Type B pancreatic cell (in vitro differentiated cells): ENCODE data around the gene DDX1. TPM values are rescaled to one million over a fixed set of nuclear protein-coding genes. Genes with fewer than 3 reads are reported as not detected.

Experiments
- DNase-seq: peaks from one replicate; pipeline ENCODE4 v3.0.0; 2021; ENCODE audit warnings: mixed read lengths; ENCODE audit not compliant: unreplicated experiment; ENCODE audit errors: extremely low spot score
- H3K27ac Mint-ChIP-seq: 2 replicates; pipeline ENCODE4 v1.8.0; 2021; ENCODE audit warnings: mild to moderate bottlenecking, mixed read lengths
- H3K27me3 Mint-ChIP-seq: 2 replicates; pipeline ENCODE4 v1.8.0; 2021; ENCODE audit warnings: mixed read lengths
- H3K36me3 Mint-ChIP-seq: 2 replicates; pipeline ENCODE4 v1.8.0; 2021; ENCODE audit warnings: mixed read lengths
- H3K4me1 Mint-ChIP-seq: one replicate; pipeline ENCODE4 v1.8.0; 2021; ENCODE audit warnings: mixed read lengths; ENCODE audit not compliant: unreplicated experiment
- H3K4me3 Mint-ChIP-seq: 2 replicates; pipeline ENCODE4 v1.8.0; 2021; ENCODE audit warnings: mild to moderate bottlenecking, mixed read lengths
- H3K9me3 Mint-ChIP-seq: 2 replicates; pipeline ENCODE4 v1.8.0; 2021; ENCODE audit warnings: mixed read lengths
- total RNA-seq: library from RNA; stranded (reverse); gene quantifications from 2 replicates; pipeline ENCODE4 v1.2.1, GENCODE V29; 2021; ENCODE audit warnings: low replicate concordance
- TF ChIP-seq, protein P1 (sequence below): fragments of 200-600 bp; sonication (generic); conservative IDR thresholded peaks from 2 replicates; pipeline ENCODE4 v1.5.0; 2021; ENCODE audit warnings: antibody characterized with exemption, mild to moderate bottlenecking

Gene DDX1
- total RNA-seq, 1 donor from 2014 or later, result 111 TPM

DNA sequence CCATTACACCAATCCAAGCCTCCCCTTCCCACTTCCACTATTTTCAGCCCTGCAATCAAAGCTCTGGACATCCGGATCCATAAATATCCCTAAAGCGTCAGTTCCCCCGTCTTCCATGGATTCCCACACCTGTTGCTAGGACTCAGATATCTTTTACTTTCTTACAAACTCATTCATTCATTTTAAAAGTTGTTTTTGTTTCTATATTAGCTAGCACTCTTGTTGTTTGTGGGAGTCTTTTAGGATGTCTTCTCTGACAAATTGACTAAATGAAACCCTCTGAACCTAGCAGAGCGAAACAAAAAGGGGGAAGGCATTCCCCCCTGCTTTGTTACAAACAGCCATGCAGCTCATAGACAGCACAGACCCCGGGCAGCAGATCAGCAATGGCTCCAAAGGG, 21.6 kb upstream of the DDX1 start:
- peak overlapping the region; percentile 19 for H3K4me3 Mint-ChIP-seq
- TF ChIP-seq, protein P1, sequence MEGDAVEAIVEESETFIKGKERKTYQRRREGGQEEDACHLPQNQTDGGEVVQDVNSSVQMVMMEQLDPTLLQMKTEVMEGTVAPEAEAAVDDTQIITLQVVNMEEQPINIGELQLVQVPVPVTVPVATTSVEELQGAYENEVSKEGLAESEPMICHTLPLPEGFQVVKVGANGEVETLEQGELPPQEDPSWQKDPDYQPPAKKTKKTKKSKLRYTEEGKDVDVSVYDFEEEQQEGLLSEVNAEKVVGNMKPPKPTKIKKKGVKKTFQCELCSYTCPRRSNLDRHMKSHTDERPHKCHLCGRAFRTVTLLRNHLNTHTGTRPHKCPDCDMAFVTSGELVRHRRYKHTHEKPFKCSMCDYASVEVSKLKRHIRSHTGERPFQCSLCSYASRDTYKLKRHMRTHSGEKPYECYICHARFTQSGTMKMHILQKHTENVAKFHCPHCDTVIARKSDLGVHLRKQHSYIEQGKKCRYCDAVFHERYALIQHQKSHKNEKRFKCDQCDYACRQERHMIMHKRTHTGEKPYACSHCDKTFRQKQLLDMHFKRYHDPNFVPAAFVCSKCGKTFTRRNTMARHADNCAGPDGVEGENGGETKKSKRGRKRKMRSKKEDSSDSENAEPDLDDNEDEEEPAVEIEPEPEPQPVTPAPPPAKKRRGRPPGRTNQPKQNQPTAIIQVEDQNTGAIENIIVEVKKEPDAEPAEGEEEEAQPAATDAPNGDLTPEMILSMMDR, result no peak
- H3K4me1 Mint-ChIP-seq, result peaks cover 9% of the 10 kb centered on the region
- H3K27me3 Mint-ChIP-seq, result no peaks in the 10 kb centered on the region
- DNase-seq, result no peak
- H3K27ac Mint-ChIP-seq, result no peak overlapping the region
- no peaks in the 10 kb centered on the region for H3K9me3 Mint-ChIP-seq
- H3K36me3 Mint-ChIP-seq, result no peaks in the 10 kb centered on the region

DNA sequence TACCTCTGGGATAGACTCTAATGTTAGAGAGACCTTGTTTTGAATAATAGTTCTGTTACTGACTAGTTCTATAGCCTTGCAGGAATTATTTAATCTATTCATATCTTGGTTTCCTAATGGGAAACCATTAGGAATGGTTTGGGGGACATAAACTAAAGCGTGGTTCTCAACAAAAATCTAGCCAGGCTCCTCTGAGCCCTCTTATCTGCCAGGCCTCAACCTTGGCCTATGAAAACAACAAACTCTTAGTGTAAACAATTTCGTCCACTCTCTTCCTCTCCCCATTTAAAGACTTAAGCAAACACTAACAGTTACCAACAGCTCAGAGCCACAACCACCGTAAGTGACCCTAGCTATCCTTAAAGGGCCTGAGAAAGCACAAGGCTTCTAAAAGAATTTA, 19.9 kb upstream of the DDX1 start:
- Mint-ChIP-seq H3K36me3 (no peaks in the 10 kb centered on the region), H3K4me1 (peaks cover 9% of the 10 kb centered on the region), H3K9me3 (no peaks in the 10 kb centered on the region), H3K27ac (no peak overlapping the region), H3K27me3 (no peaks in the 10 kb centered on the region), H3K4me3 (no peak overlapping the region)
- TF ChIP-seq, protein P1, result no peak
- no peak for DNase-seq

DNA sequence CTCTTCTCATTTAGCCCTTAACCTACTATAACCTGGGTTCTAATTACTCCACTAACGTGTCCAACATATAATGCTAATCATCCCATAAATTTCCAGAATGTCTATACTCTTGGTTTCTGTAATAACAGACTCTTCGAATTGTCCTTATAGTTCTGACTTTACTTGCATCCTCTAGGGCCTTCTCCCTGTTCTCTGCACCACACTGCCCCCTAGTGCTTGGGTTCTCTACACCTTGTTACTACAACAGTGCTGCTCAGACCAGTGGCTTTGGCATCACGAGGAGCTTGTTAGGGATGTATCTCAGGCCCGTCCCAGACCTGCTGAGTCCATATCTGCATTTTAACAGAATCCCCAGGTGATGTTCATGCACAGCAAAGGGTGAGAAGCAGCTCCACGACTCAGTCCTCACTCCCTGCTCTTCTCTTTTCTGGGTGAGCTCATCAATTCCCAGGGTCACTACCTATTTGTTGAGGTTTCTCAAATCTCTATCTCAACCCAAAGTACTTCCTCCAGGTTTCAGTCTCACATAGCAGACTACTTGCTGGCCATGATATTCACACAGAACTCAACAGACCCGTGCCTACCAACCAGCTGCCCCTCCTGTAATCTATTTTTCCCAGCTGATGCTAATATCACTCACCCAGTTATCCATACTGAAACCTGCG, 14.5 kb upstream of the DDX1 start:
- H3K4me3 Mint-ChIP-seq, result no peak overlapping the region

DNA sequence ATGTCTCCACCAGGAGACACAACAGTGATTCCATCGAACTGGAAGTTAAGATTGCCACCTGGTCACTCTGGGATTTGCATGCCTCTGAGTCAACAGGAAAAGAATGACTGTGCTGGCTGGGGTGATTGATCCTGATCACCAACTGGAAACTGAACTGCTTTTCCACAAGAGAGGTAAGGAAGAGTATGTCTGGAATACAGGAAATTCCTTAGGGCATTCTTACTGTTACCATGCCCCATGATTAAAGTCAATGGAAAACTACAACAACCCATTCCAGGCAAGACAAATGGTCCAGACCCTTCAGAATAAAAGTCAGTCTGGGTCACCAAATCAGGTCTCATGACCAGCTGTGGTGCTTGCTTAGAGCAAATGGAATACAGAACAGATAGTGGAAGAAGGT, 12.0 kb upstream of the DDX1 start:
- no peak for DNase-seq
- no peaks in the 10 kb centered on the region for H3K4me1 Mint-ChIP-seq
- TF ChIP-seq, protein P1, result no peak
- no peak overlapping the region for H3K27ac Mint-ChIP-seq
- H3K27me3 Mint-ChIP-seq, result peaks cover 3% of the 10 kb centered on the region
- H3K36me3 Mint-ChIP-seq, result no peaks in the 10 kb centered on the region
- H3K4me3 Mint-ChIP-seq, result no peak overlapping the region
- H3K9me3 Mint-ChIP-seq, result no peaks in the 10 kb centered on the region

More for the DNA sequence above, 14.5 kb upstream of the DDX1 start:
- TF ChIP-seq, protein P1, result peak; percentile 89
- Mint-ChIP-seq H3K36me3 (no peaks in the 10 kb centered on the region), H3K27me3 (no peaks in the 10 kb centered on the region), H3K27ac (no peak overlapping the region), H3K9me3 (no peaks in the 10 kb centered on the region), H3K4me1 (no peaks in the 10 kb centered on the region)
- peak; percentile 86 for DNase-seq

DNA sequence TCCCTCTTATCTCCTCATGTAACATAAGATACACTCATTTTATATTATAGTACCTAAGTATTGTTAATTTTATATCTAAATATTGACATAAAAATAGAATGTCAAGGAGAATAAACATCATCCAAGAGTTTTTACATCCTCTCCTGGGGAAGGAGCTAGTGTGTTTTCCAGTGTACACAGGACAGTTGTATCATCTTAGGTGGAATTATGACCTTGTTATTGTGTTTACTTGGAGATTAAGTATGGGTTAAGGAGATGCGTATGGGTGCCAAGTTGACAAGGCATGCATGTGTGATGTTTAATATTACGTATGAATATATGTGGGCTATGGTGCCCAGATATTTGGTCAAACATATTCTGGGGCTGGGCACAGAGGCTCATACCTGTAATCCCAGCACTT, 11.2 kb upstream of the DDX1 start:
- no peaks in the 10 kb centered on the region for H3K4me1 Mint-ChIP-seq
- no peak for DNase-seq
- H3K36me3 Mint-ChIP-seq, result no peaks in the 10 kb centered on the region
- TF ChIP-seq, protein P1, result no peak
- no peak overlapping the region for H3K4me3 Mint-ChIP-seq
- peaks cover 5% of the 10 kb centered on the region for H3K27me3 Mint-ChIP-seq
- no peaks in the 10 kb centered on the region for H3K9me3 Mint-ChIP-seq
- no peak overlapping the region for H3K27ac Mint-ChIP-seq
